G401.6 (cell line): ENCODE measurements around the gene RASAL2.
"Not testable (repeated sequence)": the region's sequence is repeated elsewhere in the genome, so short reads cannot be mapped to it uniquely, and the experiment has no call there.

Source experiments
- FAIRE-seq: peaks from 2 replicates; lab custom pipeline; 2012; peaks lifted over from hg19 to GRCh38; lab: Jason Lieb, UNC

The RASAL2 gene

DNA sequence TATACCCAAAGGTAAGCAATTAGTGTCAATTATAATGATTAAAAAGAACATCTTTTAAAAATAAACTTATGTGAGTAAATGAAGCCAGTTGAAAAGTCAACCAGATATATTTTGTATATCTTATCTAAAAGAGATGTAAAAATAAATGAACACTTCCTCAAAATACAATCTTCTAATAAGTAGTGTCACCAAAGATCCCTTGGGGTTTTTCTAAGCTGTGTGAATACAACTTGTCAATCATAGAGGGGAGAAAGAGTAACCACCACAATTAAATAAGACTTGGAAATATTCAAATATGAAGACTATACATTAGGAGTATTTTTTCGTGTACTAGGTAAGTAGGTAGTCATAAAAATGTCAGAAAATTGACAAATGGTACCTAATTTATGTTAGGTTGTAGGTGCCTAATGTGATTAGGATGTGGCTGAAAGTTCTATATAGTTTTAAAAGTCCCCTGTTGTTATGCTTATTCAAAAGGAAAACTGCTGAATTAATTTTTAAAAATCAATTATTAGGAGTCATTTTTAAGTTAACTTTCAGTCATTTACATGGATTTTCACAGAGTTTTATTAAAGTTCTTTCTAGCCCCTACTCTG lies 72.6 kb downstream of the RASAL2 start:
- no peak for FAIRE-seq

DNA sequence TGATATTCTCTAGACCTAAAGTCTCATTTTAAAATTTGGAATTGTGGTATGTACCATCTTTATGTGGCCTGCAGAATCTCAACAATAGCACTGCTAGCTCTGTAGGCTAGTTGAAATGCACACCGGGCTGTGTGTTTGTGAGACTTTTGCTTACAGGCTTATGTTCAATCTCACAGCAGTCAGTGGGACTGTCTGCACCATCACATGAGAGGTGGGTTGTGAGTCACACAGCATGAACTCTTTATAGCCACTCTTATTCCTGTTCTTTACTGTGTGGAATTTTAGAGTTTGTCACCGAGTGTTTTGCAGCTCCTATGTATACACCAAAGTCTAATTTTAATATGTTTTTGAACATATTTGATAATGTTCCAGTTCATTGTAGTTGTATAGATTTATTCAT lies 74.6 kb downstream of the RASAL2 start:
- FAIRE-seq: no peak

DNA sequence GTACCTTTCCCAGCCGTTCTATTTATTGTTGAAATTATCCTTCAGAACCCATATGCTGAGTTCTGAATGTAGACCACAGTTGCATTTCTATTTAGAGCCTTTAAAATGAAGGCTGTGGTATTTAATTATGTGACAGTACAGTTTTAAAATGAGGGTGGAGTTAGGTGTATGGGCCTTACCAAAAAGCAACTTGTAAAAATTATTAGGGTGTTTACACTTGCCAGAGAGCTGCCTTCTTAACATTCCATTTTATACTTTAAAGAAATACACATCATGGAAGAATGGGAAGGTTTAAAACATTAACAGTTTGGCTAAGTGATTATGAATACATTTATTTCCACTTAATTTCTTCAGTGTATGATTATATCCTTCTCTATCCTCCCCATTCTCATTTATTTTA lies 75.7 kb downstream of the RASAL2 start:
- FAIRE-seq: no peak

DNA sequence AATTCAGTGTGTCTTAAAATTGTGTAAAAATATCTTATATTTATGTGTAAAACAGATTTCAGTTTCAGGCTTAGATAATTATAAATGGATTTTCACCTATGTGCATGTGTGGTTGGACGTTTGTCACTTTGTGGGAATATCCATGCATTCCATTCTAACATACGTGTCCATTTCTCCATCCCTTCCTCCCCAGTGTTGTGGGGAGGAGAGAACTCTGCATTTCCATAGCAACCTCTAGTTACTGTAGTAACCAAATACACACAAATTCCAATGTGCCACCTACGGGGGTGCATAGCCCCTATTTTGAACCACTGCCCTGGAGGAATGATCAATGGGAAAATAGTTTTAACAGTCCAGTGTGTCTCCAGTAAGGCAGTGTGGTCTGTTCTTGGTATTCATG lies 79.0 kb downstream of the RASAL2 start:
- FAIRE-seq: no peak

DNA sequence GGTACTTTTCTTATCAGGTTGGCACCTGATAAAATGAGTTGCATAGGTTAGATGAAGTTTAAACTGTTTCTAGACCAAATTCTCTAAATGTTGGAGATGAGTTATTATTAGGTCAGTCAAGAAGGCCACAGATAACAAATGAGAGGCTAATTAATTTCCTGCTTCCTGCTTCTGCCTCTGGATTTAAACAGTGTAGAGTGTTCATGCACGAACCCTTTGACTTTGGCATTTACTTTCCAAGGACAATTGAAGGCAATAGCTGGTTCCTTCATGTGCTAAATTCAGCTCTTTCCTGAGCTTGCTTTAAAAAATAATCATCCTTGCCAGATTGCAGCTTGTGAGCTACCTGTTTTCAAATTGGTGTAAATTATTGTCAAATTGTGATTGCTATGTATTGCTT lies 80.6 kb downstream of the RASAL2 start:
- no peak for FAIRE-seq

DNA sequence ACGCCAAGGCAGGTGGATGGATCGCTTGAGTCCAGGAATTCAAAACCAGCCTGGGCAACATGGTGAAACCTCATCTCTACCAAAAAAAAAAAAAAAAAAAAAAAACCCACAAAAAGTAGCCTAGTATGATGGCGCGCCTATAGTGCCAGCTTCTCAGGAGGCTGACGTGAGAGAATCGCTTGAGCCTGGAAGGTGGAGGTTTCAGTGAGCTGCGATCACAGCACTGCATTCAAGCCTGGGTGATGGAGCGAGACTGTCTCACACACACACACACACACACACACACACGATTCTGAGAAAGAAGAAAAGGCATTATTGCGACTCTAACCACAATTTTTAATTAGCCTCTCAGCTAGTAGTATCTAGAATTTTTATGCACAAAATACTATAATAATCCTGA lies 86.5 kb downstream of the RASAL2 start:
- no peak for FAIRE-seq

DNA sequence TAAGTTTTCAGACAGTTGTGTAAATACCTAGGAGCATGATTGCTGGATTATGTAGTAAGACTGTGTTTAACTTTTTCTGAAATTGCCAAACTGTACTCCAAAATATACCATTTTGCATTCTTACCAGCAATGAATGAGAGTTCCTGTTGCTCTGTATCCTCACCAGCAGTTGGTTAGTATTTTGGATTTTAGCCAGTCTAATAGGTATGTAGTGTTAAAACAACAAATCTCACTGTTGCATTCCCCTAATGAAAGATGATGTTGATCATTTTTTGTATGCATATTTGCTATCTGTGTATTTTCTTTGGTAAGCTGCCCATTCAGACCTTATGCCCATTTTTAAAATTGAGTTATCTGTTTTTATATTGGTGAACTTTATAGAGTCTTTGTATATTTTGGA lies 89.9 kb downstream of the RASAL2 start:
- FAIRE-seq: no peak

DNA sequence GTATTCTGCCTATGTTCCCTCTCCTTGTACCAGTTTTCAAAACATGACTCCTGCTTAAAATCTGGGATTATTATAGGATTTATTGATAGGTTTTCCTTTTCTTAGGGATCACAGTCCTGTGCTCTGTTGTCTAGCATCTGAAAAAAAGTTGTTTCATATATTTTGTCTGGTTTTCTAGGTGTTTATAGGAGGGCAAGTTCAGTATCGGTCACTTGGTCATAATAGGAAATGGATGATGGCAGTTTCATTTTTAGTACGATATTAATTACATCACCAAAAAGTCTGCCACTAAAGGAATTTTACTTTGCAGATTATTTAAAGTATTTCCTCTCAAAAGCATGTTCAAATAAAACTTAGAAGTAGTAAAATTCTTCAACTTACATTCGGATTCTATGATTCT lies 94.4 kb downstream of the RASAL2 start:
- no peak for FAIRE-seq

DNA sequence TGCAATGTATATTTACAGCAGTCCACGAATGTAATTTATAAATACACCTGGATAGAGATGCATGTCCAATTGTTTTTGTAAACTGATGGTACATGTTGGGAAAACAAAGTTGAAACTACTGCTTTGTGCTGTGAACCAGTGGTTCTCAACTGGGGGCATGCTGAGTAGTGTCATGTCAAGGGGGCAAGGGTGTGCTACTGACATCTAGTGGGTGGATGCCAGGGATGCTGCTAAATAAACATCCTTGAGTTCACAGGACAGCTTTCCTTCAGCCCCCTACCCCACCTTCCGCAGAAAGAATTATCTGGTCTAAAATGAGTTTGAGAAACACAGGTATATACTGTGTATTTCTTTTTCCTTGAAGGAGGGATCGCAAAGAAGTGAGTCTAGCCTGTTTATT lies 95.9 kb downstream of the RASAL2 start:
- no peak for FAIRE-seq

DNA sequence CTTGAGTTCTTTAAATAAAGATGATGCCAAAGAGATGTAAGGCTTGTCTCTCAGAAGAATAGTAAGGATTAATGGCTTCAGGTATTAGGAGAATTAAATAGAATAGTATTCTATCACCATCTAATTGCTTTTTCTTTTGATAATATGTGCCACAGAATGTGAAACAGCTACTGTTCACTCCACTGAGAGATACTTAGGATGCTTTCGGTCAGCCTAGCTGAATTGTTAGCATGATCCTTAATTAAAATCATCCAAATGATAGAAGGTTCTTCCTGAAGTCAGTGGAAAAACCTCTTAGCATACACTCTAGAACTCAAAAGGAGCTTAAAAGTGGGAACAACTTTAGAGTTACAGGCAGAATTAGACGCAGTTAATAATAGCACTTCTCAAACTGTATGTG lies 97.0 kb downstream of the RASAL2 start:
- FAIRE-seq: no peak

DNA sequence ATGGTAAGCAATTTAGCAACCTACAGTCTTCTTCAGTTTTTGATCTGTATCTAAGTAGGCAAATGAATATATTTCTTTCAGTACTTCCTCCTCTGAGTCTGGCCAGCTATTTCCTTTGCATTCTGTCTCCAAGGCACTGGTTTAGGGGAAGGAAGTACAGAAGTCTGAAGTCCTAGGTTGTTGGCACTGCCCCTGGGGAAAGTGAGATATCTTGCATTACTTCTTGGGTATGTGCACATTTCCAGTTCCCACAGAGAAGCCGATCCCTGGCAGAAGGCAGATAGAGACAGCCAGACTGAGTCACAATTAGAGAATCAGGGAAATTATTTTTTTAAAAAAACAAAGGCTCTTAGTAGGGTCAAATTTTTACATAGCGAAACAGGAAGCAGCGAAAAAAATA lies 98.8 kb downstream of the RASAL2 start:
- no peak for FAIRE-seq

DNA sequence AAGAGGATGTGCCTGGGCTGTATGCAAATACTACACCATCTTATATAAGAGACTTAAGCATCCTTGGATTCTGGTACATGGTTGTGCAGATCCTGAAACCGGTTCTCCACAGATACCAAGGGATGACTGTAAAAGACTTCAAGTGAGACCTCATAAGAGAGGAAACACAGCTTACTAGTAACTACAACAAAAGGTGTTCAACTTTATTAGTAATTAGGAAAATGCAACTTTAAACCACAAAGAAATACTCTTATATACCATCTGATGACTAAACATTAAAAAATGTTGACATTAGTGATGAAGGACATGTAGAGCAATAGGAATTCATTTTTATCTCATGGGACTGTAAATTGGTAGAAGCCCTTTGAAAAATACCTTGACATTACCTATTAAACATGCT lies 102.7 kb downstream of the RASAL2 start:
- FAIRE-seq: no peak

DNA sequence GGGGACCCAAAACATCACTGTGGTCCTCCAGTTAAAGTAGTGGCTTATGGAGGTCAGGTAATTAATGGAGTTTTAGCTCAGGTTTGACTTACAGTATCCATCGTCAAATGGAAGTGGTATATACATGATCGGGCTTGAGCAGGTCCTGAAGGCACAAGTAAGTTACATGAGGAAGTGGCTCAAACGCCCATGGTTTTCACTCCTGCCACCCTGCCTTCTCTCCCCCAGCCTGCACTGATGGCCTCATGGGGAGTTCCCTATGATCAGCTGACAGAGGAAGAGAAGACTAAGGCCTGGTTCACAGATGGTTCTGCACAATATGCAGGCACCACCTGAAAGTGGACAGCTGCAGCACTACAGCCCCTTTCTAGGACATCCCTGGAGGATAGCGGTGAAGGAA lies 108.2 kb downstream of the RASAL2 start:
- not testable (repeated sequence) for FAIRE-seq

DNA sequence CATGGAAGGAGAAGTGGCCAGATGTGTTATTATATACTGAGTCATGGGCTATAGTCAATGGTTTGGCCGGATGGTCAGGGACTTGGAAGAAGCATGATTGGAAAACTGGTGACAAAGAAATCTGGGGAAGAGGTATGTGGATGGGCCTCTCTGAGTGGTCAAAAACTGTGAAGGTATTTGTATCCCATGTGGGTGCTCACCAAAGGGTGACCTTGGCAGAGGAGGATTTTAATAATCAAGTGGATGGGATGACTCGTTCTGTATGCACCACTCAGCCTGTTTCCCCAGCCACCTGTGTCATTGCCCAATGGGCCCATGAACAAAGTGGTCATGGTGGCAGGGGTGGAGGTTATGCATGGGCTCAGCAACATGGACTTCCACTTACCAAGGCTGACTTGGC lies 108.6 kb downstream of the RASAL2 start:
- not testable (repeated sequence) for FAIRE-seq

DNA sequence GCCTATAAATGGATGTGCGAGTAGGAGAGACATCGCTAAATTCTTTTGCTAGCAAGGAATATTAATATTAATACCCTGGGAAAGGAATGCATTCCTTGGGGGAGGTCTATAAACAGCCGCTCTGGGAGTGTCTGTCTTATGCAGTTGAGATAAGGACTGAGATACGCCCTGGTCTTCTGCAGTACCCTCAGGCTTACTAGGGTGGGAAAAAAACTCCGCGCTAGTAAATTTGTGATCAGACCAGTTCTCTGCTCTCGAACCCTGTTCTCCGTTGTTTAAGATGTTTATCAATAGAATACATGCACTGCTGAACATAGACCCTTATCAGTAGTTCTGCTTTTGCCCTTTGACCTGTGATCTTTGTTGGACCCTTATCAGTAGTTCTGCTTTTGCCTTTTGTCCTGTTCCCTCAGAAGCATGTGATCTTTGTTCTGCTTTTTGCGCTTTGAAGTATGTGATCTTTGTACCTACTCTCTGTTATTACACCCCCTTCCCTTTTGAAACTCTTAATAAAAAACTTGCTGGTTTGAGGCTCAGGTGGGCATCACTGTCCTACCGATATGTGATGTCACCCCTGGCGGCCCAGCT lies 114.5 kb downstream of the RASAL2 start:
- FAIRE-seq: not testable (repeated sequence)

DNA sequence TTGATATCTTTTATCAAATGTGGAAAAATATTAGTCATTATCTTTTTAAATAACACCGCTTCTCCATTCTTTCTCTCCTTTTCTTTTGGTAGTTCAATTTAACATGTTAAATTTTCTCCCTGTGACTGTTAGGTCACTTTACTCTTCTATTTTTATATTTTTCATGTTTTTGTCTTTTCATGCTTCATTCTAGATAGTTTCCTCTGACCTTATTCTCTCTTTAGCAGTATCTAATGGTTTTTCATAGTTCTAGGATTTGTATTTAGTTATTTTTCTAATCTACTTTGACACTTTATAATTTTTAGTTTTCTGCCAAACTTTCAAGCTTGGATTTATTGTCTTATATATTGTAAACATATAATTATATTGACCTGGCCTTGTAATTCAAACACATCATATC lies 116.0 kb downstream of the RASAL2 start:
- no peak for FAIRE-seq

DNA sequence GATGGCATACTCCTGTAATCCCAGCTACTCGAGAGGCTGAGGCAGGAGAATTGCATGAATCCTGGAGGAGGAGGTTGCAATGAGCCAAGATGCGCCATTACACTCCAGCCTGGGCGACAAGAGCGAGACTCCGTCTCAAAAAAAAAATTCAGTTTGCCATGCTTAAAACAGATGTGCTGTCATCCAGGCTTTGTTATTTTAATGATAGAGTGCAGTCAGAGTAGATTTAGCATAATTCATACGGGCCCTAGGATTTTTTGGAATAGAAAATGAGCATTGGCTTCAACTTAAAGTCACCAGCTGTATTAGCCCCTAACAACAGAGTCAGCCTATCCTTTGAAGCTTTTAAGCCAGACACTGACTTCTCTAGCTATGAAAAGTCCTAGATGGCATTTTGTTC lies 124.6 kb downstream of the RASAL2 start:
- no peak for FAIRE-seq

DNA sequence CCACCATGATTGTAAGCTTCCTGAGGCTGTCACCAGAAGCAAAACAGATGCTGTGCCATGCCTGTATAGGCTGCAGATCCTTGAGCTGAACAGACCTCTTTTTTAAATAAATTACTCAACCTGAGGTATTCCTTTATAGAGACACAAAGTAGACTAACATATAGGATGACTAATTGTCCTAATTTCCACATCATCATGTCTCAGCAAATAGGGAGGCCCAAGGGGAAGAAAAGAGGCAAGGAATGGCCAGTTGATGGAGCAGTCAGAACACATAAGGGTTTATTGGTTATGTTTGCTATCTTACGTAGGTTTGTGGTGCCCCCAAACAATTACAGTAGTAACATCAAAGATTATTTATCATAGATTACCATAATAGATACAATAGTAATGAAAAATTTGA lies 126.2 kb downstream of the RASAL2 start:
- FAIRE-seq: no peak

DNA sequence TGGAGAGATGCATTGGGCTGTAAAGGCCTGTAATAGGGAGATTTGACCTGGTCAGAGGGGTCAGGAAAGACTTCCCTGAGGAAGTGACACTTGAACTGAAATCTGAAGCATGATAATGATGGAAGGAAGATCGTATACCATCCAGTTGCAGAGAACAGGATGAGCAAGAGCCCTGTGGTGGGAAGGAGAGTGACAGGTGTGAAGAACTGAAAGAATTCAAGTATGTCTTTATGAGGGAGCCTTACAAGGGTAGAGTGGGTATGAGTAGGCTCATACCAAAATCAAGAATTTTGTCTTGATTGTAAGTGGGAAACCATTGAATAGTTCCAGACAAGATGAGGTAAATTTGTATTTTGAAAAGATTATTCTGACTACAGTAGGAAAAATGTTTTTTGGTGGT lies 129.4 kb downstream of the RASAL2 start:
- FAIRE-seq: no peak

DNA sequence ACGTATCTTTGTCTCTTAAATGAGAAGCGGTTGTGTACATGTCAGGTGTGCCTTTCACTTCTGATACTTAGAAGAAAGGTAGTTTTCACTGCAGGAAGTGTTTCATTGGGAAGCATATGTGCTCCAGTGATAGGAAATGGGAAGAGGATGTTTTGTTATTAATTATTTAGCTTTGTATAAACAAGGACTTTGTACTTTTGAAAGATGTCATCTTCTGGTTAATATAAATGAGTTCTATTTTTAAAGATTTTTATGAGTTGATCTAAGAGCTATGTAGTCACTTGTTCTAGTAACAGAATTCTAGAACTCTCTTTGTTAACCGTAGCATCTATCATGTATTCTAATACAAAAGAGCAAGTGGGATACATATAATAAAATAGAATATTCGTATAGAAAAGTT lies 130.5 kb downstream of the RASAL2 start:
- FAIRE-seq: no peak

DNA sequence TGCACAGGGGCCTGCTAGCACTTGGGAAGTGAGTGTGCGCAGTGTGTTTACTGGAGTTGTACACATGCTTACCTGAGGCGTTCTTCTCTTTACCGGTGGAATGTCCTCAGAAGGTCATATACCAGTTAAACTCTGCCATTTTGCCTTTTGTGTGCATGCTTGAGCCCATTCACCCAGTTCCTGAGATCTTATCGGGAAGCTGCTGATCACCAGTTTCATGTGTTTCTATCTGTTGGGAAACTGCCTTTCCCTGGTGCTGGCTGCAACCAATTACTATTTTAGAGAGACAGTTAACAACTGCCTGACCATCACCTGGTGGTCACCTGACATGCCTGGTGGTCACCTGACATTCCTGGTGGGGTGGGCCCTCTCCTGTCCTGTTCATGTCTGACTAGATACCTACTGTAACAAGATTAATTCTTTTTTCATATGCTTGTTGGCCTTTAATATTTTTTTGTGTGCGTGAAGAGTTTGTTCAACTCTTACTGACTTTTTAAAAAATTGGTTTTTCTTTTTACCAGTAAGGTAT lies 137.0 kb downstream of the RASAL2 start:
- no peak for FAIRE-seq

DNA sequence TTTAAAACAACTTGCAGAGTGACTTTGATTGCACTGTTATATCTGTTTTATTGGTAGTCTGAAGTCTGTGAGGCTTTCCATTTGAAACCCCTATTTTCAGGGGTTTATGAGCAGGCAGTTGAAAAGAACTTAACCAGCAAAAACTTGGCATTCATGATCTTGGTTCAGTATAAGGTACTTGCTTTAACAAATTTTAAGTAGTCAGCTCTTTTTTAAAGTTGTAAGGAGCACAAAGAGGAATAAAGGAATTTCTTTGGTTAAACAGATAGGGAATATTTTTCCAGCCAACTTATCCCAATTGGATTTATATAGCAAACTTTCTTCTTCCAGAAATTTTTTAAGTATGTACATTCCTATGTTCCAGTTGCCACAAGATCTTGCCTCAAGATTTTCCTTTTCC lies 138.2 kb downstream of the RASAL2 start:
- no peak for FAIRE-seq

DNA sequence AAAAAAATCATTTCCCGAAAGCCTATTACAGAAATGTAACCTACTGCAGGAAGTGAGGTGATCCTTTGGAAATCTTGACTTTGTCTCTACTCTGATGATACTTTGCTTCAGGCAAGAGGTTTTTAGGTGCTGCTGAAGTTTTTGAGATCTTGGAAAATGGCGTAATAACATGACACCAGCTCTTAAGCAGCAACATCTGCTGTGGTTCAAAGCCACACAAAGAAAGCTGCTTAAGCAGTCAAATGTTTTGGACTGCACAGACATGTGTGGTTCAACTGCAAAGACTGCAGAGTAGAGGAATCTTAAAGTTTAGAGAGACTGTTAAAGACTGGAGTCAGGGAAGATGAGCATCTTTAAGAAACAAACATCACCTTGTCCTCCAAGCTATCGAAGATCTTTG lies 139.0 kb downstream of the RASAL2 start:
- no peak for FAIRE-seq

DNA sequence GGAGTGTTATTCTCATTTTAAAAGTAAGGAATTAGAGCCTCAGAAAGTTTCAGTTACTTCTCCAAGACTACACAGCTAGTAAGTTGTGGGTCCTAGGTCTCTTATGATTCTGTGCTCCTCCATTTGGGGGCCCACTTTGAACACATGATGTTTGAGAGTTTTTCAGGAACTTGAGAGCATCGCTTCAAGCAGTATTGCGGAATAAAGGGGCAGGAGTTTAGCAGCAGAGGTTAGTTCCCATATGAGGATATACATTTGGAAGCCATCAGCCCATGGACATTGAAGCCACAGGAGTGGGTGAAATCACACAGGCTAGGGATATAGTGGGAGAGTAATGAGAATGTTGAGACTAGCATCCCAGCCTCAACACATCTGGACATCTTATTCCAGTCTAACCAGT lies 143.2 kb downstream of the RASAL2 start:
- FAIRE-seq: no peak
